ENCODE measurements around the gene CDR2.
"Not testable (repeated sequence)": the region's sequence is repeated elsewhere in the genome, so short reads cannot be mapped to it uniquely, and the experiment has no call there.

CDR2 gene
- 93.3 to 111 reads per million in 2 donors for total RNA-seq

GRCh38 chr16:22374311-22375116, at the start of gene CDR2:
Gene CDR2 (minus strand): TSS chr16:22374619. CDS start chr16:22374309, 310 bp downstream.
- DNase-seq, result peak; percentile 97

GRCh38 chr16:22423716-22424115, 49.3 kb upstream of the CDR2 start:
- no peak for DNase-seq

DNA sequence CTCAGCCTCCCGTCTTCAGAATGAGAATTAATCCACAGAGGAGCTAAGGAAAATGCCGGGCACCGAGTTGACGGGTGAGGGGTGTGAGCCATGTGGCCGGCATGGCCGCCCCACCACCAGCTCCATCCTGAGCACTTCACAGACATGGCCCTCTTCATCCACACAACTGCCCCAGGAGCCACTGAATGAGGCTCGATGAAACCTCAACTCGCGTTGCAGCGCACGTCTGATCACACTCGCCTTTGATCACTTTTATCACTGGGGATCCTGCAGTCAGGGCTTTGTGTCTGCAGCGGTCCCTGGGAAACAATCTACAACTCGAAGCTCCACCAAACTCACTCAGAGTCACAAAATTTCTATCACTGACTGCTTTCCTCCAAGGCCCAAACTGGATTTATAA, 46.7 kb upstream of the CDR2 start:
- DNase-seq, result no peak

GRCh38 chr16:22420606-22421135, 46.3 kb upstream of the CDR2 start:
- DNase-seq, result no peak

DNA sequence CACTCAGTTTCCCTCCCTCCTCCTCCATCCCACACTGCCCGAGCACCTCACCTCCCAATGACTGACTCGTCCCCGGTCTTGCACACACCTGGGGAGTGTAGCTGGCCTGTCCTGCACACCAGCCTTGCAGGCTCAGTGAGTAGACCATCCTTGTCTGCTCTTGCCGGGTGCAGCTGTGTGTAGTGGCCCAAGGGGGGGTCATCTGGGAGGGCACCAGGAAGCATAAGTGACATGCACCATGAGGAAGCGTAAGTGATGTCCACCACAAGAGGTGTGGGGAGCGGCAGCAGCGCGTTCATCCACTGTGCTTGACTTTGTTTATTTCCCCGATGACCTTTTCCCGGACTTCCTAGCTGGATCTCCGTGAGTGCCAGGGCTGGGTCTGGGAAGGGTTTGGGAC, 45.5 kb upstream of the CDR2 start:
- DNase-seq, result no peak

- no peak for DNase-seq
These were observed 44.4 kb upstream of the CDR2 start for GRCh38 chr16:22418826-22419225.

GRCh38 chr16:22417798-22418197, 43.4 kb upstream of the CDR2 start:
- not testable (repeated sequence) for DNase-seq

DNA sequence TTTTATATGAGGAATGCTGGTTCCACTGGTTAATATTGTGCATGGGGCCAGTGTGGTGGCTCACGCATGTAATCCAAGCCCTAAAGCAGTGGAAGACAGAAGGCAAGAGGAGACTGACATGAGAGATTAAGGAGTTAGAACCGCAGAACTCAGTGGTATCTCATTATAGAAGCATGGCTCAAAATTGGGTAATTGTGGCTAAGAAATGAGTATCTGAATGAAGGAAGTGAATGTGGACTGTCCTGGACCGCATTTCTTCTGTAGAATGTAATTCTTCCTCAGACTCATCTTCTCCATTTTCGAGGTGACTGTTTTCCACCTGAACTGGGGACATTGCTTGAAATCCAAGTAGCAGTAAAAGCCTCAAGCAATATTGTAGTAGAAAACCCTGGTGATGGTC, 42.6 kb upstream of the CDR2 start:
- no peak for DNase-seq

DNA sequence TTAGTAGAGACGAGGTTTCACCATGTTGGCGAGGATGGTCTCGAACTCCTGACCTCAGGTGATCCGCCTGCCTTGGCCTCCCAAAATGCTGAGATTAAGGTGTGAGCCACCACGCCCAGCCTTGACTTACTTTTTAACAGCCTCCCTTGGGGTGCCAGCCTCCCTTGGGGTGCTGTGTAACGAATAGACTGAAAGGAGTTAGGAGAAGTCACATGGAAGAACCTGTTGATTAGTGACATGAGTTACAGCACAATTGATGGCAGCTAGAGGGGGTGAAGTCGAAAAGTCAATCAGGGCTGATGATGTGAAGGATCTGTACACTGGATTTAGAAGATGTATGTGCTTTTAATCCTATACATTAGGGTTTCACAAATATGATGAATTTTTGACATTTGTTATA, 39.4 kb upstream of the CDR2 start:
- DNase-seq, result no peak

GRCh38 chr16:22407486-22407885, 33.1 kb upstream of the CDR2 start:
- no peak for DNase-seq

- DNase-seq, result no peak
These were observed 27.8 kb upstream of the CDR2 start for GRCh38 chr16:22402191-22402590.

- DNase-seq, result no peak
These were observed 26.5 kb upstream of the CDR2 start for GRCh38 chr16:22400900-22401299.

- no peak for DNase-seq
These were observed 23.5 kb upstream of the CDR2 start for GRCh38 chr16:22397931-22398330.

GRCh38 chr16:22397464-22397863, 23.0 kb upstream of the CDR2 start:
- DNase-seq, result no peak

DNA sequence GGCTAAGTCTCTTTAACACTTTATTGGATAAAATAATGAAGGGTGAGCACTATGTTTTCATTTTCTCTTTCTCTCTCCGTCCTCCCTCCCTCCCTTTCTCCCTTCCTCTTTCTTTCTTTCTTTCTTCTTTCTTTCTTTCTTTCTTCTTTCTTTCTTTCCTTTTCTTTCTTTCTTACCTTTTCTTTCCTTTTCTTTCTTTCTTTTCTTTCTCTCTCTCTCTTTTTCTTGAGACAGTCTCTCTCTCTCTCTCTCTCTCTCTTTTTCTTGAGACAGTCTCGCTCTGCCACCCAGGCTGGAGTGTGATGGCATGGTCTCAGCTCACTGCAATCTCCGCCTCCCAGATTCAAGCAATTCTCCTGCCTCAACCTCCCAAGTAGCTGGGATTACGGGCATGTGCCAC, 21.5 kb upstream of the CDR2 start:
- DNase-seq, result no peak

GRCh38 chr16:22394121-22394520, 19.7 kb upstream of the CDR2 start:
- DNase-seq, result no peak

GRCh38 chr16:22388101-22388644, 13.8 kb upstream of the CDR2 start:
- DNase-seq, result no peak

DNA sequence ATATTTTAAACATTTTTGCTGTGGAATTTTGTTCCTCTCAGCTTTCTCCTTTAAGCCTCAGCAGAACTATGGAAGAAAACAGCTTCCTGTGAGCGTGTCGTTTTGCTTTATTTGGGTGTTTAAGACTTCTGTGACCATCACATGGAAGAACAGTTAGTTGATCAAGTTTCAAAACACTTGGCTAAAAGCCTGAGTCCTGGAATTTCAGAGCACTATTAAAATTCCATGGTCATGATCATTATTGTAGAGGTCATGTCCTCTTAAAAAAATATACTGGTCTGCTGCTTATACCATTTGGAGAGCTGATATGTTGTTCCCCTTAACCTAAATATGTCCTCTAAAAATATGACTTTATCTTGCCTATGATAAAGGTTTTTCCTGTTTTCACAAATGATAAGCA, 12.6 kb upstream of the CDR2 start:
- DNase-seq, result no peak

DNA sequence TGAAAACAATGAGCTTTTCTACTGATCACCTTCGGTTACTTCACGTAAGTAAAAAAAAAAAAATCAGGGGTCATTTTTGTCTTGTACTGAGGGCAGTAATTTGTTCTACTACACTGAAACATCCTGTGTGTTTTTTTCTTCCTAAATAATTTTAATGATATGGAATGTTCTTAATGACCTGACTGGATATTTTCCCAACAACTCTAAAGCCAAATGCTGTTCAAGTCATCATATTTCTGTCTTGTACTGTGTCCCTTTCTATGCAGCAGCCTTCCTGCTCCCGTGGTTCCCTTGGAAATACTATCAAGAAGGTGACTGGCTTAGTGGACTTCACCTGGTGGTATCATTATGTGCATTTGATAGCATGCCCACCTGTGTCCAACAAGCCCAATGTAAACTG, 10.8 kb upstream of the CDR2 start:
- DNase-seq, result no peak

DNA sequence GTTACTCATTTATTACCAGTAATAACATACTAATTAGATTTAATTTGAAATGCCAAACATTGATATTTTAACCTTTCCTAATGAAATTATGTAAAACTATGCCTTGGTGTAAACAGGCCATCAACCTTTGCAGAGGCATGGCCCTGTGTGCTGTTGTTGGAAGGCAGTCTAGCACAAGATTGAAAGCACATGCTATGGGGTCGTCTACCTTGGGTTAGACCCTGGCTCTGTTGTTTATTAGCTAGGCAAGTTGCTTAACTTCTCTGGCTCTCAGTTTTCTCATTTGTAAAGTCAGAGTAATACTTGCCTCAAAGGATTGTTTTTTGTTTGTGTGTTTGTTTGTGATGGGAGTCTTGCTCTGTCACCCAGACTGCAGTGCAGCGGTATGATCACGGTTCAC, 9.4 kb upstream of the CDR2 start:
- DNase-seq, result no peak

DNA sequence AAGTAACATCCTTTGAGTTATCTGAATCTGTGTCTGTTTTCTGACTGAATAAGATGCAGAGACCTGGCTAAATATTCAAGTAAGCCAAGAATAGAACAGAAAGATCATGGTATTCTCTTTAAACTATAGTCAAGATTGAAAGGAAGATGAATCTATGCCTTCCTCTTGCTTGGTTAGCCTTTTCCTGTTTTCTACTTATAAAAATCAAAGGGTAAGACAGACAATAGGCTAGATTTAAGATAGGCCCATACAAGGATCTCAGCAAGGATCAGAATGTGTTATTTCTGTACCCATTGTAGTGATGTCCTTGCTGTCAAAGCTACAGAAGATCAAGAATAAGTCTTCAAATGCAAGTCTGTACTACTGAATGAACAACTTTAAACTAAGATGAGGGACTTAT, 7.0 kb upstream of the CDR2 start:
- no peak for DNase-seq

DNA sequence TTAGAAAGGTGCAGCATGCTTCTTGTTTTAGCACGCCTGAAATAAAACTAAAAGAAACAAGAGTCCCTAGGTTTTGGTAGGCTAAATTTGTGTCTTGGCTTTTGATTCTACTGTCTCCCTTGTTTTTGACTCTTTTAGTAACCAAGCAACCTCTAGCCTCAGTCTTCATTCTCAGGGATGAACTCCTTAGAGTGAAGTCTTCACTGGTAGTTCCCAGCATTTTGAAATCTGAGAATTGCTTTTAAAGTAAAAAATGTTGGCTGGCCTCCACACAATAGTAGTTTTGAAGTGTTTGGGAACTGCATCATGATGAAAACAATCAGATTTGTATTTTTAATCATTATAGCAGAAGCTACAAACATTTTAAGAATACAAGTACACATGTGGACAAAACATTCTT, 6.1 kb upstream of the CDR2 start:
- no peak for DNase-seq

DNA sequence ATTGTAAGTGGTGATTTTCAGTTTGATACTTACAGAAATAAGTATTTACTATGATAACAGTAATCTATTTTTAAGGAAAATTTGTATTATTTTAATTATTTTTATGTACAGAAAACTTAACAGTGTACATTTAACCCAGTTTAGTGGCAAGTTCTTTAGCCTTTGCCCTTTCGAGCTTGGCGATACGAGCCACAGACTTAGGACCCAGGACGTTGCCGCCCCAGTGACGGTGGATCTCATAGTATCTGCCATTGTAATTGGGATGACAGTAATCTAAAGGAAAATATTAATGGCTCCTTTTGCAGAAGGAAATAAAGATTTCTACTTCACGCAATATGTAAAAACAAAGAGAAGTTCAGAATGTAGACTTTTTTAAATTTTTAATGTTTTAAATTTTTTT, 5.2 kb upstream of the CDR2 start:
- DNase-seq, result no peak

- DNase-seq, result no peak
These were observed 1.7 kb upstream of the CDR2 start for GRCh38 chr16:22375963-22376640.

All from T-helper 9 cell (primary cell).